ENCODE data around the gene NIF3L1. TPM values are rescaled to one million over a fixed set of nuclear protein-coding genes. Genes with fewer than 3 reads are reported as not detected.

Gene NIF3L1
- total and polyA plus RNA-seq, 2 of the 13 experiments (the other 11 are each of a cell fraction or from before 2014, with no cell fraction given): 67.9 to 75.2 TPM

DNA sequence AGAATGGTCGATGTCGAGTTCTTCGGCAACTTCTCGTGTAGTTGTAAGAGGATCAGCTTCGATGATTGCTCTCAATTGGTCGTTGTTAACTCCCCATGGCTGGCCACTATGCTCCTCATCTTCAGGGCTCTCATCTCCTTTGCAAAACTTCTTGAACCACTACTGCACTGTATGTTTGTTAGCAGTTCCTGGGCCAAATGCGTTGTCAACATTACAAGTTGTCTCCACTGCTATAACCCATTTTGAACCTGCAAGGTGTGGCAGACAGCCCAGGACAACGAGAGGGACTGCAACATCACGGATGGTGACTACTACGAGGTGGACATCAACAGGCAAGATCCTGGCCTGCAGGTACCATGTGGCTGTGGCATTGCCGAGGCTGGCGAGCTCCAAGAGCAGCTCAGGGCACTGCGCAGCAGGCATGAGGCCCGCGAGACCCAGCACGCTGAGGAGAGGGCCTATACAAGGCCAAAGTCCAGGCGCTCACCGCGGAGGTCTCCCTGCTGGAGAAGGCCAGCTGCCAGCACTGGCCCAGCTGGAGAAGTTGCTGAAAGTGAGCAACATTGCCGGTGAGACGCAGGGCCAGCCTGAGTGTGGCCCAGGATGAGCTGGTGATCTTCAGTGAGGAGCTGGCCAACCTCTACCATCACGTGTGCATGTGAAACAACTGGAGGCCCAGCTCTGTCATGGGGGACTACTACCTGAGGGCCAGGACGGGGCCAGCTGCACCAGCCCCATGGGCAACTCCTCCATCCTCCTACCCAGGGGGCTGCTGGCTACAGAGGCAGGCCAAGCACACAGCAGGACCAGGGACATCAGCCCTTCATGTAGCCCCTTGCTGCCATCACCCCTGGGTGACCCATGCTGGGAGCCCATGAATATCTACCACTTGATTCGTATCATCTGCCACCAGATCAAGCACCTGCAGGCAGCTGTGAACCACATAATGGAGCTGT, 44.9 kb upstream of the NIF3L1 start (continued):
- TF ChIP-seq, protein P1, sequence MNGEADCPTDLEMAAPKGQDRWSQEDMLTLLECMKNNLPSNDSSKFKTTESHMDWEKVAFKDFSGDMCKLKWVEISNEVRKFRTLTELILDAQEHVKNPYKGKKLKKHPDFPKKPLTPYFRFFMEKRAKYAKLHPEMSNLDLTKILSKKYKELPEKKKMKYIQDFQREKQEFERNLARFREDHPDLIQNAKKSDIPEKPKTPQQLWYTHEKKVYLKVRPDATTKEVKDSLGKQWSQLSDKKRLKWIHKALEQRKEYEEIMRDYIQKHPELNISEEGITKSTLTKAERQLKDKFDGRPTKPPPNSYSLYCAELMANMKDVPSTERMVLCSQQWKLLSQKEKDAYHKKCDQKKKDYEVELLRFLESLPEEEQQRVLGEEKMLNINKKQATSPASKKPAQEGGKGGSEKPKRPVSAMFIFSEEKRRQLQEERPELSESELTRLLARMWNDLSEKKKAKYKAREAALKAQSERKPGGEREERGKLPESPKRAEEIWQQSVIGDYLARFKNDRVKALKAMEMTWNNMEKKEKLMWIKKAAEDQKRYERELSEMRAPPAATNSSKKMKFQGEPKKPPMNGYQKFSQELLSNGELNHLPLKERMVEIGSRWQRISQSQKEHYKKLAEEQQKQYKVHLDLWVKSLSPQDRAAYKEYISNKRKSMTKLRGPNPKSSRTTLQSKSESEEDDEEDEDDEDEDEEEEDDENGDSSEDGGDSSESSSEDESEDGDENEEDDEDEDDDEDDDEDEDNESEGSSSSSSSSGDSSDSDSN (CRISPR knock-in tag; IDR thresholded peaks at IDR 0.05): peak; percentile 80
- TF ChIP-seq CBX5 (CRISPR knock-in tag; IDR thresholded peaks at IDR 0.05; ENCODE audit: borderline replicate concordance) (peak; percentile 82), RAD21 (CRISPR knock-in tag; IDR thresholded peaks at IDR 0.05) (no peak), FOSL2 (CRISPR knock-in tag; IDR thresholded peaks at IDR 0.05) (peak; percentile 25), PRMT3 (CRISPR knock-in tag; IDR thresholded peaks at IDR 0.05; ENCODE audit: borderline replicate concordance, low read depth) (0 out of 2 replicates have a peak, but pooled peaks have one; percentile 20), SNAI1 (CRISPR knock-in tag; IDR thresholded peaks at IDR 0.05; ENCODE audit: borderline replicate concordance) (0 out of 2 replicates have a peak, but pooled peaks have one; percentile 22), ZNF235 (CRISPR knock-in tag; IDR thresholded peaks at IDR 0.05; ENCODE audit: borderline replicate concordance) (0 out of 2 replicates have a peak, but pooled peaks have one; percentile 54), HIVEP1 (CRISPR knock-in tag; IDR thresholded peaks at IDR 0.05) (peak; percentile 94), SRY (CRISPR knock-in tag; IDR thresholded peaks at IDR 0.05) (peak; percentile 37; the same call in 1 of the 2 replicates), ZNF660 (CRISPR knock-in tag; IDR thresholded peaks at IDR 0.05; ENCODE audit: borderline replicate concordance, low read depth) (no peak), KDM5B (CRISPR knock-in tag; IDR thresholded peaks at IDR 0.05; ENCODE audit: borderline replicate concordance) (peak; percentile 98), CC2D1A (CRISPR knock-in tag; IDR thresholded peaks at IDR 0.05) (peak; percentile 17; the same call in 1 of the 2 replicates), WIZ (CRISPR knock-in tag; IDR thresholded peaks at IDR 0.05) (0 out of 2 replicates have a peak, but pooled peaks have one; percentile 73), BRD4 (CRISPR knock-in tag; IDR thresholded peaks at IDR 0.05) (peak; percentile 21; the same call in 1 of the 2 replicates), HNF4G (IDR thresholded peaks at IDR 0.05; ENCODE audit: borderline replicate concordance, low read depth, low read length) (peak; percentile 86), HNF4G (CRISPR knock-in tag; IDR thresholded peaks at IDR 0.05; ENCODE audit: borderline replicate concordance, low read depth) (peak; percentile 90; the same call in 1 of the 2 replicates)
- TF ChIP-seq, protein P2, sequence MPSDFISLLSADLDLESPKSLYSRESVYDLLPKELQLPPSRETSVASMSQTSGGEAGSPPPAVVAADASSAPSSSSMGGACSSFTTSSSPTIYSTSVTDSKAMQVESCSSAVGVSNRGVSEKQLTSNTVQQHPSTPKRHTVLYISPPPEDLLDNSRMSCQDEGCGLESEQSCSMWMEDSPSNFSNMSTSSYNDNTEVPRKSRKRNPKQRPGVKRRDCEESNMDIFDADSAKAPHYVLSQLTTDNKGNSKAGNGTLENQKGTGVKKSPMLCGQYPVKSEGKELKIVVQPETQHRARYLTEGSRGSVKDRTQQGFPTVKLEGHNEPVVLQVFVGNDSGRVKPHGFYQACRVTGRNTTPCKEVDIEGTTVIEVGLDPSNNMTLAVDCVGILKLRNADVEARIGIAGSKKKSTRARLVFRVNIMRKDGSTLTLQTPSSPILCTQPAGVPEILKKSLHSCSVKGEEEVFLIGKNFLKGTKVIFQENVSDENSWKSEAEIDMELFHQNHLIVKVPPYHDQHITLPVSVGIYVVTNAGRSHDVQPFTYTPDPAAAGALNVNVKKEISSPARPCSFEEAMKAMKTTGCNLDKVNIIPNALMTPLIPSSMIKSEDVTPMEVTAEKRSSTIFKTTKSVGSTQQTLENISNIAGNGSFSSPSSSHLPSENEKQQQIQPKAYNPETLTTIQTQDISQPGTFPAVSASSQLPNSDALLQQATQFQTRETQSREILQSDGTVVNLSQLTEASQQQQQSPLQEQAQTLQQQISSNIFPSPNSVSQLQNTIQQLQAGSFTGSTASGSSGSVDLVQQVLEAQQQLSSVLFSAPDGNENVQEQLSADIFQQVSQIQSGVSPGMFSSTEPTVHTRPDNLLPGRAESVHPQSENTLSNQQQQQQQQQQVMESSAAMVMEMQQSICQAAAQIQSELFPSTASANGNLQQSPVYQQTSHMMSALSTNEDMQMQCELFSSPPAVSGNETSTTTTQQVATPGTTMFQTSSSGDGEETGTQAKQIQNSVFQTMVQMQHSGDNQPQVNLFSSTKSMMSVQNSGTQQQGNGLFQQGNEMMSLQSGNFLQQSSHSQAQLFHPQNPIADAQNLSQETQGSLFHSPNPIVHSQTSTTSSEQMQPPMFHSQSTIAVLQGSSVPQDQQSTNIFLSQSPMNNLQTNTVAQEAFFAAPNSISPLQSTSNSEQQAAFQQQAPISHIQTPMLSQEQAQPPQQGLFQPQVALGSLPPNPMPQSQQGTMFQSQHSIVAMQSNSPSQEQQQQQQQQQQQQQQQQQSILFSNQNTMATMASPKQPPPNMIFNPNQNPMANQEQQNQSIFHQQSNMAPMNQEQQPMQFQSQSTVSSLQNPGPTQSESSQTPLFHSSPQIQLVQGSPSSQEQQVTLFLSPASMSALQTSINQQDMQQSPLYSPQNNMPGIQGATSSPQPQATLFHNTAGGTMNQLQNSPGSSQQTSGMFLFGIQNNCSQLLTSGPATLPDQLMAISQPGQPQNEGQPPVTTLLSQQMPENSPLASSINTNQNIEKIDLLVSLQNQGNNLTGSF (CRISPR knock-in tag; IDR thresholded peaks at IDR 0.05): peak; percentile 76; the same call in 1 of the 2 replicates
- TF ChIP-seq, protein P3, sequence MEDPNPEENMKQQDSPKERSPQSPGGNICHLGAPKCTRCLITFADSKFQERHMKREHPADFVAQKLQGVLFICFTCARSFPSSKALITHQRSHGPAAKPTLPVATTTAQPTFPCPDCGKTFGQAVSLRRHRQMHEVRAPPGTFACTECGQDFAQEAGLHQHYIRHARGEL (CRISPR knock-in tag; IDR thresholded peaks at IDR 0.05): peak; percentile 74; the same call in 1 of the 2 replicates
- TF ChIP-seq, protein P4, sequence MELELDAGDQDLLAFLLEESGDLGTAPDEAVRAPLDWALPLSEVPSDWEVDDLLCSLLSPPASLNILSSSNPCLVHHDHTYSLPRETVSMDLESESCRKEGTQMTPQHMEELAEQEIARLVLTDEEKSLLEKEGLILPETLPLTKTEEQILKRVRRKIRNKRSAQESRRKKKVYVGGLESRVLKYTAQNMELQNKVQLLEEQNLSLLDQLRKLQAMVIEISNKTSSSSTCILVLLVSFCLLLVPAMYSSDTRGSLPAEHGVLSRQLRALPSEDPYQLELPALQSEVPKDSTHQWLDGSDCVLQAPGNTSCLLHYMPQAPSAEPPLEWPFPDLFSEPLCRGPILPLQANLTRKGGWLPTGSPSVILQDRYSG (CRISPR knock-in tag; IDR thresholded peaks at IDR 0.05): 0 out of 2 replicates have a peak, but pooled peaks have one; percentile 26
